K562 treated with DMSO at 1 percent for 4 hours (cell line): ENCODE data around the gene GPR162. TPM values are rescaled to one million over a fixed set of nuclear protein-coding genes. Genes with fewer than 3 reads are reported as not detected.

Experiments
- total RNA-seq: library from RNA; unstranded; fragments of 300-600 nt; gene quantifications from 2 replicates; pipeline ENCODE4 v1.2.3, GENCODE V29; 2022; ENCODE audit not compliant: insufficient read depth

GPR162 gene, protein sequence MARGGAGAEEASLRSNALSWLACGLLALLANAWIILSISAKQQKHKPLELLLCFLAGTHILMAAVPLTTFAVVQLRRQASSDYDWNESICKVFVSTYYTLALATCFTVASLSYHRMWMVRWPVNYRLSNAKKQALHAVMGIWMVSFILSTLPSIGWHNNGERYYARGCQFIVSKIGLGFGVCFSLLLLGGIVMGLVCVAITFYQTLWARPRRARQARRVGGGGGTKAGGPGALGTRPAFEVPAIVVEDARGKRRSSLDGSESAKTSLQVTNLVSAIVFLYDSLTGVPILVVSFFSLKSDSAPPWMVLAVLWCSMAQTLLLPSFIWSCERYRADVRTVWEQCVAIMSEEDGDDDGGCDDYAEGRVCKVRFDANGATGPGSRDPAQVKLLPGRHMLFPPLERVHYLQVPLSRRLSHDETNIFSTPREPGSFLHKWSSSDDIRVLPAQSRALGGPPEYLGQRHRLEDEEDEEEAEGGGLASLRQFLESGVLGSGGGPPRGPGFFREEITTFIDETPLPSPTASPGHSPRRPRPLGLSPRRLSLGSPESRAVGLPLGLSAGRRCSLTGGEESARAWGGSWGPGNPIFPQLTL
- 1.8 and 3.1 TPM in 2 replicates for total RNA-seq

DNA sequence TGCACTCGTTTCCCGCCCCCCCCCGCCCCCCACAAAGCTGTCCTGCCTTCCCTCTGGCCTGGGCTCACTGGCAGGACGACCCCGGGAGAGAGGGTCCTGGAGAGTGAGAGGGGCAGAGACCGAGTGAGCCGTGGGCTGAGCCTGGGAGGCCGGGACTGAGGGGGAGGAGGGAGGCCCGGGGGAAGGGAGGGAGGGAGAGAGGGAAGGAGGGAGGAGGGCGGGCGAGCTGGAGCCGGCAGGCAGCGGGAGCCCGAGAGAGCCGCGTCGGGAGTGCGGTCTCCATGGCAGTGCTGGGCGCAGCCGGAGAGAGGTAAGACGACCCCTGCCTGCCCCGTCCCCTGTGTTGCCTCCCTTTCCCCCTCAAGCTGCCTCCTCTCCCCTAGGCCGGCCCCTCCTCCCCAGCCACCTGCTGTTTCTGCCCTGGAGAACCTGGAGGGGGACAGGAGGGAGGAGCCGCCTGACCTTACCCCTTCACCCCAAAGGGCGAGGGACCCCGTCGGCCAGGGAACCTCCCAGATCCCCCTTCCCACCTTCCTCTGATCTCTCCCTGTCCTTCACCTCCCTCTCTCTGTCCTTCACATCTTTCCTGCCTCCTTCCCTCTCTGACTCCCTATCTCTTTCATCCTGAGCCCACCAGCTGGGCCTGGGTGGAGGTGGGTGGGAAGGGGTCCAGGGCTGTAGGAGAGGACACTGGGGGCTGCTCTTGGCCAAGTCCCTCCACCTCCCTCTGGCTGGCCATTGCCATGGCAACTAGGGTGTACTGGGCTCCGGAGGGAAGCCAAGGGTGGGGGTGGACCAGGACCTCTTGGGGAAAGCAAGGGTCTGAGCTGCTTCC, at the start of gene GPR162:
TSS of gene GPR162 (plus strand) at position 231 of the 835 bp plus-strand sequence. CDS start 2,078 bp downstream, outside the sequence.

DNA sequence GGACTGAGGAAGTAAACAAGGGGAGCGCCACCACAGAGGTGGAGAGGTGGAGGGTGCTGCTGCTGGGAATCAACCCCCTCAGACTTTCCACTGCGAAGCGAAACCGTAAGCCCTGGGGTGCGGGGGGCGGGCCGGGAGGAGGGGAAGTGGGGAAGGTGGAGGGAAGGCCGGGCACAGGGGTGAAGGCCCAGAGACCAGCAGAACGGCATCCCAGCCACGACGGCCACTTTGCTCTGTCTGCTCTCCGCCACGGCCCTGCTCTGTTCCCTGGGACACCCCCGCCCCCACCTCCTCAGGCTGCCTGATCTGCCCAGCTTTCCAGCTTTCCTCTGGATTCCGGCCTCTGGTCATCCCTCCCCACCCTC, 49.3 kb upstream of the GPR162 start, which contains the start of gene LAG3:
TSS of gene LAG3 (plus strand) at position 190 of the 365 bp plus-strand sequence. CDS start 333 bp downstream, outside the sequence.

DNA sequence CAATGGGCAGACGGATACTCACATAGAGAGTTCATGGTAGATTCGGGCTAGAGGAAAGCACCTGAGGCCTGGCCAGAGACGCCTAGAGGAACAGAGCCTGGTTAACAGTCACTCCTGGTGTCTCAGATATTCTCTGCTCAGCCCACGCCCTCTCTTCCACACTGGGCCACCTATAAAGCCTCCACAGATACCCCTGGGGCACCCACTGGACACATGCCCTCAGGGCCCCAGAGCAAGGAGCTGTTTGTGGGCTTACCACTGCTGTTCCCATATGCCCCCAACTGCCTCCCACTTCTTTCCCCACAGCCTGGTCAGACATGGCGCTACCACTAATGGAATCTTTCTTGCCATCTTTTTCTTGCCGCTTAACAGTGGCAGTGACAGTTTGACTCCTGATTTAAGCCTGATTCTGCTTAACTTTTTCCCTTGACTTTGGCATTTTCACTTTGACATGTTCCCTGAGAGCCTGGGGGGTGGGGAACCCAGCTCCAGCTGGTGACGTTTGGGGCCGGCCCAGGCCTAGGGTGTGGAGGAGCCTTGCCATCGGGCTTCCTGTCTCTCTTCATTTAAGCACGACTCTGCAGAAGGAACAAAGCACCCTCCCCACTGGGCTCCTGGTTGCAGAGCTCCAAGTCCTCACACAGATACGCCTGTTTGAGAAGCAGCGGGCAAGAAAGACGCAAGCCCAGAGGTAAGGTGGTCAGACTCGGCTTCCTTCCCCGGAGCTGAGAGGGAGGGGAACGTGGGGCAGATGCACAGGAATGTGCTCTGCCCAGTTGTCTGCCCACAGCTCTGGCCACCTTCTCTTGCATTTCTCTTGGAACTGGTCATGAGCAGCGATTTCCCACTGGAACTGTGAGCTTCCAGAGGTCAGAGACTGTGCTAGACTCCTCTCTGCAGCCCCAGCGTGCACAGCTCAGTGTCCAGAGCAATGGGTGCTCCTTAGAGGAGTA, 32.4 kb upstream of the GPR162 start, which contains the start of gene CD4:
TSS of gene CD4 (plus strand) at position 557 of the 953 bp plus-strand sequence. CDS start 10,611 bp downstream, outside the sequence.

DNA sequence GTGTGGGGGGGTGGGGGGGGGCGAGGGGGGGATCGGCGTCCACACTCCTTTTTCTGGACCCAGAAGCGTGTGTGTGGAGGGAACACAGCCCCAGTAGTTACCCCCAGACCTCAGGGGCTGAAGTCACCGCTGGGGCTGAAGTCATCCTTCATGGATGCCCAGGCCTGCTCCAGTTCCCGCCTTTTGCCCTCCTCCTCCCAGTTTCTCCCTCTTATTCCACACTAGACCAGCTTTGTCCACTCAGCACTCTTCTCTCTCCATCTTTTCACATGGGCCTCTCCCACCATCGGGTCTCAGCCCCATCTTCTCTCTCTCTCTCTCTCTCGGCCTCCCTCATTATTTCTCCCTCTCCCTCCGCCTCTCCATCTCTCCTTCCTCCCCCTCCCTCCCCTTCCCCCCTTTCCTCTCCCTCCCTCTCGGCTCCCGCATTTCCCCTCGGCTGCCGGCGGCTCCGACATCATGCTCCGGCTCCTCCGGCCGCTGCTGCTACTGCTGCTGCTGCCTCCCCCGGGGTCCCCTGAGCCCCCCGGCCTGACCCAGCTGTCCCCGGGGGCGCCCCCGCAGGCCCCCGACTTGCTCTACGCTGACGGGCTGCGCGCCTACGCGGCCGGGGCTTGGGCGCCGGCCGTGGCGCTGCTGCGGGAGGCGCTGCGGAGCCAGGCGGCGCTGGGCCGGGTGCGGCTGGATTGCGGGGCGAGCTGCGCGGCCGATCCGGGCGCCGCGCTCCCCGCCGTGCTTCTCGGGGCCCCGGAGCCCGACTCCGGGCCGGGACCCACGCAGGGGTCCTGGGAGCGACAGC, 6.6 kb downstream of the GPR162 start, which contains the start of gene P3H3:
TSS of gene P3H3 (plus strand) at position 426 of the 799 bp plus-strand sequence. CDS start at position 460, 34 bp downstream.

DNA sequence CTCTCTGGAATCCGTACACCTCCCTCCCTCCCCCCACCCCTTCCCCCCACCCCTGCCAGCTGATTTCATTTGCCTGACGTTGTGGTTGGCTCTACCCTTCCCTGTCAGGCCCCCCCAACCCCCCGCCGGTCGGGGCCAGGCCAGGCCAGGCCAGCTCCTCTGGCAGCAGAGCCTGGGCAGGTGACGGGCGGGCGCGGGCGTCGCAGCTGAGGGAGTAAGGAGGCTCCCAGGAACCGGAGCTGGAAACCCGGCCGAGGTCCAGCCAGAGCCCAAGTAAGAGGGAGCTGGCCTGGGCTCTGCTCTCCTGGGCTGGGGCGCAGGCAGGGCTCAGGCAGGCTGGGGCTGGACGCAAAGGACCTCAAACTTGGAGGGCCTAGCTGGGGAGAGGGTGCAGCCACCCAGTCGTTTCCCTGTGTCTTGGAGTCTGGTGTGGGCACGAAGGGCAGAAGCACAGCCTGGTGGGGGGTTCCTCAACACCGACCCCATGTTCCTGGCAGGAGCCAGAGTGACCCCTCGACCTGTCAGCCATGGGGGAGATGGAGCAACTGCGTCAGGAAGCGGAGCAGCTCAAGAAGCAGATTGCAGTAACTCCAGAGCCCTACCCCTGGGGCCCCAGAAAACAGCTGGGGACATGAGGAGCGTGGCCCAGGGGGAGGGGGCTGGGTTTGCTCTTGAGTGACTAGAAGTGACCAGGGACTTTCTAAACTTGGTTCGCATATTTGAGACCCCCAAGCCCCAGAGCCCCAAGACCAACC, 19.3 kb downstream of the GPR162 start, which contains the start of gene GNB3:
TSS of gene GNB3 (plus strand) at position 165 of the 755 bp plus-strand sequence. CDS start at position 528, 363 bp downstream.

DNA sequence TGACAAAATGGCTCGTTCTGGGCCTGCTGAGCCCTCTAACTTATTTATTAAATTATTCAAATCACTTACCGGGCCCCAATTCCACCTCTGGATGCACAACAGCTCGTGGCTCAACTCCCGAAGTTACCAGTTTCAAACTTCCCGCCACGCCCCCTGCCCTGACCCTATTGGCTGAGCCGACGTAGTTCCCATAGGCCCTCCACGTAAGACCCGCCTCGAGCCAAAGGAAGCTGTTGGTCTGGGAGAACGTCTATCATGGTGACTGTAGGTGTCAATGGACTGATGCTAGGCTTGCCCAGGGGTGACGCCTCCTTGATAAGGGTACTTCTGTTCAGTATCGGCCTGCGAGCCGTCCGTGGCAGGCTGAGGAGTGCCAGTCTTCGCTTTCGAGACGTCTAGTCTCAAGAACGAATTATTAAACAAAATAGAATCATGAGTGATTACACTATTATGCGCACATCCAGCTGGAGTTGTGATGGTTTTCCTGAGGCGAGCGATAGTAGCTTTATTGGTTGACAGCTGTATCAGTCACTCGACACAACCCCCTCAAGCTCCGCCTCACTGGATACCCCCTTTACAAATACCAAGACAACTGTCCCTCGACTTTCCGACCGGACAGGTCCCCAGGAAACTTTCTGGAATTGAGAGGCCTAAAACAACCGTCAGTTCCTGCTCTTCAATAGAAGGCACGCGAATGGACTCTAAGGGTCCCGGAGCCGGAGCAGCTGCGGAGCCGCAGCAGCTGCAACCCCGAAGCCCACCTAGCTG, 29.7 kb downstream of the GPR162 start, which contains the start of gene CDCA3:
TSS of gene CDCA3 (minus strand) at position 134 of the 768 bp plus-strand sequence. CDS start 334 bp downstream, outside the sequence.

DNA sequence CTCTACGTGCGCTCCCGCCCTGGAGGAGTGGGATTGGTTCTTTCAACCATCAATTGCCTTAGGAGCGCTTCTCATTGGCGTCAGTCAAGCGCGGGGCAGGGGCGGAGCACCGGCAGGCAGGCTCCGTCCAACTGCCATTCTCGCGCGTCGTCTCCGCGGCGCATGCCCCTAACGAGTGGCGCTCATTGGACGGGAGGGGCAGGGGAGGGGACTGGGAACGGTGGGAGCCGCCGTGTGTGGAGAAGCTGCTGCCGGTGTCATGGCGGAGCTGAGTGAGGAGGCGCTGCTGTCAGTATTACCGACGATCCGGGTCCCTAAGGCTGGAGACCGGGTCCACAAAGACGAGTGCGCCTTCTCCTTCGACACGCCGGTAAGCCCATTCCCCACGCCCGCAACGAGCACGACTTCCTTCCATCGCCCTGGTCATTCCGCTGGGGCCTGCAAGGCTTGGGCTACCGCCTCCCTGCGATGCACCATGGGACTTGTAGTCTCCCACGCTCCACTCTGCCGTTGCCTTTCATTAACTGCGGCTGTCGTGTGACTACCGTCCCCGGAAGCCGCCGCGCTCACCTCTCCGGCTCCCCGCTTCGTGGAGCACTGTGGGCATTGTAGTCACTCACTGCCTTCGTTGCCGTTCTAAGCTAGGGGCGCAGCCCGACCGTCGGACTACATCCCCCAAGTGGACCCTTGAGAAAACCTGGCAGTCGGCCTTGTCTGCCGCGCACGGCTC, 30.5 kb downstream of the GPR162 start, which contains the start of gene USP5:
TSS of gene USP5 (plus strand) at position 230 of the 730 bp plus-strand sequence. CDS start at position 260, 30 bp downstream.

DNA sequence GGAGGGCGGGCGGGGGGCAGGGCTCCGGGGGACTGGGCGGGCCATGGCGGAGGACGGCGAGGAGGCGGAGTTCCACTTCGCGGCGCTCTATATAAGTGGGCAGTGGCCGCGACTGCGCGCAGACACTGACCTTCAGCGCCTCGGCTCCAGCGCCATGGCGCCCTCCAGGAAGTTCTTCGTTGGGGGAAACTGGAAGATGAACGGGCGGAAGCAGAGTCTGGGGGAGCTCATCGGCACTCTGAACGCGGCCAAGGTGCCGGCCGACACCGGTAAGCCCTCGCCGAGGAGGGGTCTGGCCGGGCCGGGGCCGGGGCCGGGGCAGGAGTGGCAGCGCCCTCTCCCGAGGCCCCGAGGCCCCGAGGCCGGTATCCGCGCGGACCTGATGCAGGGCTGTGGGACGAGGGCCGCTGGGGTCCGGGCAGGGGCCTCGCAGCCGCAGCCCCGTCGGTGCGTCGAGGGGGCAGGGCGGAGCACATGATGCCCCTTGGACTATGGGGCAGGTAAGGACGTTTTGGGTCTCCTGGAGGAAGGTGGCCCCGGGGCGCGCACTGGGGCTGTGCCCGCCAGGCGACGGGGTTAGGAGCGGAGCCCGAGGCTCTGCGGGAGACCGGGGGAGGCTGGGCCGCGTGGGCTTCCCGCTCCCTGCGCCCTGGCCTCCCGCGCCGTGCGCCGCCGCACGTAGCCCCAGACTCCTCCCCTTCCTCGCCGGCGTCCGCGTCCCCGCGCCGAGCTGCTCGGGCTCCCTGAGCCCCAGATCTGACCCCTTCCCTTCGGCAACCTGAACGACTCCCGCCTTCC, 46.0 kb downstream of the GPR162 start, which contains the start of gene TPI1:
TSS of gene TPI1 (plus strand) at position 119 of the 798 bp plus-strand sequence. CDS start at position 155, 36 bp downstream.

DNA sequence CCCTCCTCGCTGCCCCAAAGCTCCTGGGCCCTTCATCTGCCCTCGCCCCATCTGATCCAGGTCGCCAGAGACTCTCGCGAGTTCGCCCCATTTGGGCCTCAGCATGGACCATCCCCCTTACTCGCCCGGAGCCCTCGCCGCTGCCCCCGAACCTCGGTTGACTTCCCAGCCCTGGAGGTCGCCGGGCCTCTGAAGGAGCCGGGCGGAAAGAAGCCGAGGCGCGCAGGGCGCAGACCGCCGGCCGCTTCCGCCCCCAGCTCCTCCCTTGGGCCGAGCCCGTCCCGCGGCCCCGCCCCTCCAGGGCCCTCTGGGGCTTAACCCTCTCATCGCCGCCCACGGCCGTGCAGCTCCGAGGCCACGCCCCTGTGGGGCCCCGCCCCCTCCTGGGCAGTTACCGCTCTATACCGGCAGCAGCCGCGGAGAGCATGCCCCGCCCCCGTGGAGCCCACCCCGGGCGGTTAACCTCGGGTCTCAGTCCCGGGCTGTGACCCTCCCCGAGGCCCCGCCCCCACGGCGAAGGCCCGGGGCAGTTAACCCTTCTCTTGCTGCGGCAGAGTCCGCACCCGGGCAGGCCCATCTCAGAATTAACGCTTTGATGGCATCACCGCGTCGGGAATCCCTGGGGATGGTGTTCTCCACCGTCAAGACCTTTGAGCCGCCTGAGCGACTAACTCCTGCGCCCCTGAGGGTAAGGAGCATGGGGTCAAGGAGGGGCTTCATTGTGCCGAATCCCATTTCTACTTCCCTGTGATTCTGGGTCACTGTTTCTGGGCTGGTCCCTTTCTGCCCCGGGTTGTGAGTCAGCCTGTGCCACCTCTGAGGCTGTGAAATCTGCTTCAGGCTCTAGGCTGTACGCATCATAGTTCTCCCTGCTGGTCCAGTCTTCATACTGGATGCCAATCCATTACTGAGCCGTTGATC, 51.7 kb downstream of the GPR162 start, which contains the start of gene SPSB2:
TSS of gene SPSB2 (minus strand) at position 210 of the 921 bp plus-strand sequence. CDS start 402 bp downstream, outside the sequence.

Other genes starting within 250 kb of the GPR162 start
- 215 and 222 TPM in 2 replicates for gene CHD4, start 214.4 kb upstream of the GPR162 start, total RNA-seq
- gene LPAR5, start 185.9 kb upstream of the GPR162 start, total RNA-seq = 3.5 and 4.3 TPM in 2 replicates
- 6.0 and 7.1 TPM in 2 replicates for gene ACRBP, start 174.4 kb upstream of the GPR162 start, total RNA-seq
- 26.4 and 28.2 TPM in 2 replicates for gene ING4, start 158.7 kb upstream of the GPR162 start, total RNA-seq
- 25.5 and 32.4 TPM in 2 replicates for gene ZNF384, start 132.4 kb upstream of the GPR162 start, total RNA-seq
- not detected in 2 replicates for gene PIANP, start 121.0 kb upstream of the GPR162 start, total RNA-seq
- 33.5 and 37.2 TPM in 2 replicates for gene COPS7A, start 97.8 kb upstream of the GPR162 start, total RNA-seq
- 148 and 156 TPM in 2 replicates for gene MLF2, start 68.7 kb upstream of the GPR162 start, total RNA-seq
- 322 and 327 TPM in 2 replicates for gene PTMS, start 55.5 kb upstream of the GPR162 start, total RNA-seq
- gene LAG3, start 49.3 kb upstream of the GPR162 start, total RNA-seq = 2.2 and 2.8 TPM in 2 replicates
- gene CD4, start 32.3 kb upstream of the GPR162 start, total RNA-seq = not detected in 2 replicates
- 11.9 and 14.1 TPM in 2 replicates for gene P3H3, start 6.6 kb downstream of the GPR162 start, total RNA-seq
- 3.6 and 4.6 TPM in 2 replicates for gene GNB3, start 19.1 kb downstream of the GPR162 start, total RNA-seq
- gene CDCA3, start 29.5 kb downstream of the GPR162 start, total RNA-seq = 20.1 and 29.7 TPM in 2 replicates
- 50.5 and 51.1 TPM in 2 replicates for gene USP5, start 30.3 kb downstream of the GPR162 start, total RNA-seq
- gene TPI1, start 45.7 kb downstream of the GPR162 start, total RNA-seq = 475 and 496 TPM in 2 replicates
- gene SPSB2, start 51.5 kb downstream of the GPR162 start, total RNA-seq = 2.5 and 5.2 TPM in 2 replicates
- 4.7 and 5.7 TPM in 2 replicates for gene LRRC23, start 83.0 kb downstream of the GPR162 start, total RNA-seq
- gene ENO2, start 92.8 kb downstream of the GPR162 start, total RNA-seq = 33.9 and 35.4 TPM in 2 replicates
- gene ATN1, start 106.1 kb downstream of the GPR162 start, total RNA-seq = 34.8 and 43.7 TPM in 2 replicates
- not detected in 2 replicates for gene RNU7-1, start 122.0 kb downstream of the GPR162 start, total RNA-seq
- gene C12orf57, start 122.2 kb downstream of the GPR162 start, total RNA-seq = 524 and 553 TPM in 2 replicates
- 6.5 and 16.4 TPM in 2 replicates for gene PTPN6, start 129.5 kb downstream of the GPR162 start, total RNA-seq
- gene PHB2, start 148.8 kb downstream of the GPR162 start, total RNA-seq = 297 and 310 TPM in 2 replicates
- 7.9 and 15.0 TPM in 2 replicates for gene EMG1, start 149.1 kb downstream of the GPR162 start, total RNA-seq
- 23.4 and 23.6 TPM in 2 replicates for gene LPCAT3, start 196.7 kb downstream of the GPR162 start, total RNA-seq
- 0.81 and 1.7 TPM in 2 replicates for gene C1S, start 238.9 kb downstream of the GPR162 start, total RNA-seq